GM23338 (cell line): ENCODE results near the gene CCDC69. TPM values are rescaled to one million over a fixed set of nuclear protein-coding genes. Genes with fewer than 3 reads are reported as not detected.
A peak's percentile ranks its signal among the peaks of the same experiment; 100 is the strongest.

ENCODE experiments used
- ATAC-seq: fragments of 200-7000 bp; cut with Tn5 transposase; 3 replicates; pipeline ENCODE4 v1.9.1; 2020
- DNase-seq: peaks from one replicate; pipeline ENCODE4 v3.0.0-alpha.2; 2015; ENCODE audit warnings: low spot score
- H2AFZ ChIP-seq: fragments of 200-600 bp; sonication (generic); 2 replicates; pipeline ENCODE4 v1.8.0; 2016; ENCODE audit warnings: antibody characterized with exemption, mild to moderate bottlenecking, moderate library complexity
- H3F3A ChIP-seq: fragments of 200-600 bp; sonication (generic); replicated peaks from 2 replicates; pipeline ENCODE4 v1.8.0; 2017; ENCODE audit warnings: antibody characterized with exemption, mixed run types, low read depth
- H3K27ac ChIP-seq: fragments of 200-600 bp; sonication (generic); 2 replicates; pipeline ENCODE4 v1.6.1; 2016; ENCODE audit warnings: low read depth
- H3K27me3 ChIP-seq: fragments of 200-600 bp; sonication (generic); 2 replicates; pipeline ENCODE4 v1.8.0; 2016; ENCODE audit warnings: mild to moderate bottlenecking, mixed run types, moderate library complexity; ENCODE audit not compliant: insufficient read depth
- H3K36me3 ChIP-seq: fragments of 200-600 bp; sonication (generic); 2 replicates; pipeline ENCODE4 v1.8.0; 2016; ENCODE audit warnings: mild to moderate bottlenecking; ENCODE audit not compliant: insufficient read depth
- H3K4me1 ChIP-seq: fragments of 200-600 bp; sonication (generic); 2 replicates; pipeline ENCODE4 v1.8.0; 2016; ENCODE audit warnings: mild to moderate bottlenecking, moderate library complexity; ENCODE audit not compliant: insufficient read depth
- H3K4me2 ChIP-seq: fragments of 200-600 bp; sonication (generic); 2 replicates; pipeline ENCODE4 v1.7.1; 2017; ENCODE audit warnings: mixed run types
- H3K4me3 ChIP-seq: fragments of 200-600 bp; sonication (generic); 2 replicates; pipeline ENCODE4 v1.6.1; 2016; ENCODE audit warnings: mixed run types
- H3K79me2 ChIP-seq: fragments of 200-600 bp; sonication (generic); replicated peaks from 2 replicates; pipeline ENCODE4 v1.8.0; 2017; ENCODE audit warnings: mild to moderate bottlenecking; ENCODE audit not compliant: insufficient read depth
- H3K9me2 ChIP-seq: fragments of 200-600 bp; sonication (generic); 2 replicates; pipeline ENCODE4 v1.8.0; 2017; ENCODE audit not compliant: insufficient read depth
- H4K20me1 ChIP-seq: fragments of 200-600 bp; sonication (generic); replicated peaks from 2 replicates; pipeline ENCODE4 v1.8.0; 2017; ENCODE audit warnings: mild to moderate bottlenecking; ENCODE audit not compliant: insufficient read depth
- H3K27ac Mint-ChIP-seq: 2 replicates; pipeline ENCODE4 v1.8.0; 2020; ENCODE audit warnings: inconsistent platforms, mild to moderate bottlenecking, moderate library complexity, mixed read lengths
- H3K27me3 Mint-ChIP-seq: 3 replicates; pipeline ENCODE4 v1.8.0; 2022; ENCODE audit warnings: low read depth, mild to moderate bottlenecking, moderate library complexity, mixed read lengths, inconsistent platforms; ENCODE audit not compliant: insufficient read depth, poor library complexity
- H3K36me3 Mint-ChIP-seq: 3 replicates; pipeline ENCODE4 v1.8.0; 2021; ENCODE audit warnings: low read depth, mild to moderate bottlenecking, inconsistent platforms, moderate library complexity, mixed read lengths
- H3K4me1 Mint-ChIP-seq: 3 replicates; pipeline ENCODE4 v1.8.0; 2020; ENCODE audit warnings: mild to moderate bottlenecking, inconsistent platforms, mixed read lengths
- H3K4me3 Mint-ChIP-seq: 3 replicates; pipeline ENCODE4 v1.8.0; 2021; ENCODE audit warnings: moderate library complexity, mild to moderate bottlenecking, inconsistent platforms, mixed read lengths
- H3K9me3 Mint-ChIP-seq: 3 replicates; pipeline ENCODE4 v1.8.0; 2020; ENCODE audit warnings: moderate library complexity, mild to moderate bottlenecking, inconsistent platforms, mixed read lengths
- ETS1 ChIP-seq: IDR thresholded peaks from 2 replicates; pipeline ENCODE4 v1.6.1; 2016; ENCODE audit warnings: antibody characterized with exemption
- EZH2phosphoT487 ChIP-seq: fragments of 200-600 bp; sonication (generic); IDR thresholded peaks from one replicate; pipeline ENCODE4 v1.8.1; 2018; ENCODE audit warnings: antibody characterized with exemption; ENCODE audit not compliant: unreplicated experiment
- JUNB ChIP-seq: IDR thresholded peaks from one replicate; pipeline ENCODE4 v1.6.1; 2016; ENCODE audit warnings: antibody characterized with exemption; ENCODE audit not compliant: unreplicated experiment
- POLR2AphosphoS5 ChIP-seq: IDR thresholded peaks from 2 replicates; pipeline ENCODE4 v1.6.1; 2016; ENCODE audit warnings: antibody characterized with exemption, low read depth
- STAT1 ChIP-seq: IDR thresholded peaks from one replicate; pipeline ENCODE4 v1.6.1; 2016; ENCODE audit warnings: antibody characterized with exemption; ENCODE audit not compliant: unreplicated experiment
- ZNF114 ChIP-seq: fragments of 250-450 bp; sonication (Bioruptor Pico); IDR thresholded peaks from 2 replicates; pipeline ENCODE4 v1.5.0; 2020; ENCODE audit warnings: mild to moderate bottlenecking, moderate library complexity
- ZNF331 ChIP-seq: fragments of 250-450 bp; sonication (Bioruptor Pico); IDR thresholded peaks from 2 replicates; pipeline ENCODE4 v1.5.0; 2020; ENCODE audit warnings: low read depth, mild to moderate bottlenecking, moderate library complexity
- polyA plus RNA-seq: library from polyadenylated mRNA; unstranded; fragments of >200 nt; fragmentation: Nextera tagmentation; extraction: Ambion mirVana; gene quantifications from 2 replicates; pipeline ENCODE4 v1.2.1, GENCODE V29; 2016
- total RNA-seq: library from RNA; depleted of rRNA; stranded (reverse); fragments of >200 nt; shearing (Covaris generic); gene quantifications from 2 replicates; pipeline ENCODE4 v1.2.3, GENCODE V29; 2014
- TF ChIP-seq, protein P1 (sequence below), 2 experiments: fragments of 200-600 bp in 1 of 2; sonication (generic) in 1 of 2; conservative IDR thresholded peaks; 2 replicates each; pipeline versions ENCODE4 v1.5.1 to v1.6.1; 2016 to 2017; ENCODE audit warnings: antibody characterized with exemption in 2 of 2, low read depth in 2 of 2, mild to moderate bottlenecking in 2 of 2, moderate library complexity in 1 of 2

Gene CCDC69
- total and polyA plus RNA-seq, 2 experiments from 2014 or later = 2.7 to 5.3 TPM

DNA sequence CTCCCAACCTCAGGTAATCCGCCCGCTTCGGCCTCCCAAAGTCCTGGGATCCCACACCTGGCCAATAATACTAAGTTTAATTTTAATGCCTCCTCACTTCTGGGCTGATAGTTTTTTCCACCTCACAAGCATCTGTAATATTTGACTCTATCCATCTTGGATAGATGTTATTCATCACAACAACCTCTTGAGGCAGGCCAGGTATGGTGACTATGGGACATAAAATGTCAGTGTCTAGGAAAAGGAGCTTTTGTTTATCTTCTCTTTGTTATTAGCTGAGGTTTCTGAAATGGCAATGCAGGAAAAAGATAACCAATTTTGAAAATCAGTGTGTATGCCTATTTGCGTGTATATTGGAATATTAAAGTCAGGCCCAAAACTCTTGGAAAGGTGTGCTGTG is 1.2 kb upstream of the CCDC69 start:
- Histone ChIP-seq H4K20me1 (no peaks in the 10 kb centered on the region), H3K27ac (no peak overlapping the region), H3F3A (no peaks in the 10 kb centered on the region), H3K4me3 (no peak overlapping the region), H2AFZ (peak overlapping the region; percentile 23), H3K4me2 (no peak overlapping the region), H3K36me3 (no peaks in the 10 kb centered on the region), H3K9me2 (no peaks in the 10 kb centered on the region), H3K27me3 (peaks cover 5% of the 10 kb centered on the region; the same call in 1 of the 2 replicates), H3K79me2 (no peaks in the 10 kb centered on the region), H3K4me1 (peaks cover 20% of the 10 kb centered on the region)
- peaks cover 16% of the 10 kb centered on the region for H3K4me1 Mint-ChIP-seq
- H3K9me3 Mint-ChIP-seq = no peaks in the 10 kb centered on the region
- H3K36me3 Mint-ChIP-seq = no peaks in the 10 kb centered on the region; the same call in 2 of the 3 replicates
- H3K27me3 Mint-ChIP-seq = peaks cover 10% of the 10 kb centered on the region
- ATAC-seq = no peak
- no peak for DNase-seq
- no peak overlapping the region for H3K4me3 Mint-ChIP-seq
- TF ChIP-seq POLR2AphosphoS5 = no peak
- TF ChIP-seq, protein P1, sequence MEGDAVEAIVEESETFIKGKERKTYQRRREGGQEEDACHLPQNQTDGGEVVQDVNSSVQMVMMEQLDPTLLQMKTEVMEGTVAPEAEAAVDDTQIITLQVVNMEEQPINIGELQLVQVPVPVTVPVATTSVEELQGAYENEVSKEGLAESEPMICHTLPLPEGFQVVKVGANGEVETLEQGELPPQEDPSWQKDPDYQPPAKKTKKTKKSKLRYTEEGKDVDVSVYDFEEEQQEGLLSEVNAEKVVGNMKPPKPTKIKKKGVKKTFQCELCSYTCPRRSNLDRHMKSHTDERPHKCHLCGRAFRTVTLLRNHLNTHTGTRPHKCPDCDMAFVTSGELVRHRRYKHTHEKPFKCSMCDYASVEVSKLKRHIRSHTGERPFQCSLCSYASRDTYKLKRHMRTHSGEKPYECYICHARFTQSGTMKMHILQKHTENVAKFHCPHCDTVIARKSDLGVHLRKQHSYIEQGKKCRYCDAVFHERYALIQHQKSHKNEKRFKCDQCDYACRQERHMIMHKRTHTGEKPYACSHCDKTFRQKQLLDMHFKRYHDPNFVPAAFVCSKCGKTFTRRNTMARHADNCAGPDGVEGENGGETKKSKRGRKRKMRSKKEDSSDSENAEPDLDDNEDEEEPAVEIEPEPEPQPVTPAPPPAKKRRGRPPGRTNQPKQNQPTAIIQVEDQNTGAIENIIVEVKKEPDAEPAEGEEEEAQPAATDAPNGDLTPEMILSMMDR (conservative IDR thresholded peaks at IDR 0.05; ENCODE audit: low read depth in 2 of 2) = peak in 1 of 2 experiments; percentile 17; a peak in 1 of 4 replicates
- H3K27ac Mint-ChIP-seq = peak overlapping the region; percentile 5; the same call in 1 of the 2 replicates

GRCh38 chr5:151224372-151224771 is 480 bp upstream of the CCDC69 start:
- DNase-seq (no peak), ATAC-seq (no peak)
- H3K4me1 ChIP-seq = peaks cover 18% of the 10 kb centered on the region
- no peaks in the 10 kb centered on the region for H3K9me2 ChIP-seq
- H3K27ac ChIP-seq = no peak overlapping the region
- no peaks in the 10 kb centered on the region for H4K20me1 ChIP-seq
- H3K4me2 ChIP-seq = peak overlapping the region; percentile 88
- H3K27ac Mint-ChIP-seq = no peak overlapping the region
- TF ChIP-seq ETS1 (no peak), EZH2phosphoT487 (no peak), ZNF114 (CRISPR knock-in tag) (no peak), STAT1 (no peak), JUNB (no peak), ZNF331 (CRISPR knock-in tag) (no peak), POLR2AphosphoS5 (no peak)
- TF ChIP-seq, protein P1 (conservative IDR thresholded peaks at IDR 0.05; ENCODE audit: low read depth in 2 of 2) = no peak
- no peaks in the 10 kb centered on the region for H3F3A ChIP-seq
- H3K36me3 Mint-ChIP-seq = no peaks in the 10 kb centered on the region; the same call in 2 of the 3 replicates
- H3K4me3 Mint-ChIP-seq = peak overlapping the region; percentile 79; the same call in 2 of the 3 replicates
- no peak overlapping the region; the same call in 1 of the 2 replicates for H2AFZ ChIP-seq
- peaks cover 10% of the 10 kb centered on the region for H3K27me3 Mint-ChIP-seq
- peaks cover 5% of the 10 kb centered on the region; the same call in 1 of the 2 replicates for H3K27me3 ChIP-seq
- no peaks in the 10 kb centered on the region for H3K79me2 ChIP-seq
- no peaks in the 10 kb centered on the region for H3K36me3 ChIP-seq
- peak overlapping the region; percentile 86; the same call in 1 of the 2 replicates for H3K4me3 ChIP-seq
- H3K4me1 Mint-ChIP-seq = peaks cover 14% of the 10 kb centered on the region
- no peaks in the 10 kb centered on the region for H3K9me3 Mint-ChIP-seq
